Measurements from ENCODE around the gene IFI30. TPM values are rescaled to one million over a fixed set of nuclear protein-coding genes. Genes with fewer than 3 reads are reported as not detected.

The IFI30 gene
- total RNA-seq, 4 donors from 2014 or later: 22.4 to 92.8 (median 42.9) TPM

GRCh38 chr19:18192673-18193387, 19.2 kb downstream of the IFI30 start, which contains the start of gene MPV17L2:
Gene MPV17L2 (plus strand): TSS chr19:18193218. CDS start chr19:18193282, 64 bp downstream.
- WGBS: 0% methylated on average over 8 of the region's 74 CpGs
- no peaks in the 10 kb centered on the region for H3K27me3 ChIP-seq
- H3K4me3 ChIP-seq: peak within 1 kb of the TSS; percentile 66 to 87 (median 78)
- H3K9me3 ChIP-seq: no peaks in the 10 kb centered on the region
- H3K27ac ChIP-seq (replicated peaks in 1 of 4): peak within 1 kb of the TSS; percentile 96 to 99 (median 97)
- H3K4me1 ChIP-seq: peaks cover 19 to 37% (median 31%) of the 10 kb centered on the region in 4 donors
- intact Hi-C loops (cut with DNase I): no loop called here
- peak; percentile 100 for DNase-seq (ENCODE audit: extremely low spot score)
- TF ChIP-seq EP300 (IDR thresholded peaks at IDR 0.05): no peak
- peak in 1 of 3 experiments; percentile 47 for TF ChIP-seq CTCF (IDR thresholded peaks at IDR 0.05)
- peak; percentile 93 to 99 for TF ChIP-seq POLR2AphosphoS5 (IDR thresholded peaks at IDR 0.05)
- peak; percentile 52 for TF ChIP-seq POLR2A (IDR thresholded peaks at IDR 0.05; ENCODE audit: low read depth)
- H3K36me3 ChIP-seq: peaks cover 10 to 25% (median 20%) of the 10 kb centered on the region in 4 donors

GRCh38 chr19:18193388-18194180, 20.0 kb downstream of the IFI30 start:
- Histone ChIP-seq H3K4me3 (peak overlapping the region; percentile 66 to 87 (median 78)), H3K9me3 (no peaks in the 10 kb centered on the region), H3K27me3 (no peaks in the 10 kb centered on the region), H3K4me1 (peaks cover 19 to 37% (median 31%) of the 10 kb centered on the region in 4 donors), H3K27ac (replicated peaks in 1 of 4) (peak overlapping the region; percentile 90 to 97 (median 96)), H3K36me3 (peaks cover 10 to 32% (median 28%) of the 10 kb centered on the region in 4 donors)
- no peak for DNase-seq (ENCODE audit: extremely low spot score)
- intact Hi-C loops (cut with DNase I): no loop called here
- 3% methylated on average over 21 of the region's 46 CpGs for WGBS
- TF ChIP-seq POLR2A (IDR thresholded peaks at IDR 0.05; ENCODE audit: low read depth): no peak

- intact Hi-C loops (cut with DNase I): no loop called here
- WGBS: 45% methylated on average over 11 of the region's 12 CpGs
- no peaks in the 10 kb centered on the region for H3K9me3 ChIP-seq
These were observed 20.5 kb downstream of the IFI30 start for GRCh38 chr19:18194181-18194530.

GRCh38 chr19:18194554-18195238, 21.1 kb downstream of the IFI30 start:
- H3K27ac ChIP-seq (replicated peaks in 1 of 4): peak overlapping the region; percentile 90 to 97 (median 96)
- 30% methylated on average over 20 of the region's 27 CpGs for WGBS
- H3K4me3 ChIP-seq: peak overlapping the region; percentile 66 to 87 (median 78)

More at GRCh38 chr19:18194181-18194530, 20.5 kb downstream of the IFI30 start:
- H3K27ac ChIP-seq (replicated peaks in 1 of 4): peak overlapping the region; percentile 90 to 97 (median 96)
- peaks cover 19 to 37% (median 31%) of the 10 kb centered on the region in 4 donors for H3K4me1 ChIP-seq
- H3K27me3 ChIP-seq: no peaks in the 10 kb centered on the region
- peaks cover 10 to 38% (median 33%) of the 10 kb centered on the region in 4 donors for H3K36me3 ChIP-seq
- DNase-seq (ENCODE audit: extremely low spot score): no peak
- H3K4me3 ChIP-seq: peak overlapping the region; percentile 66 to 87 (median 78)
- TF ChIP-seq POLR2A (IDR thresholded peaks at IDR 0.05; ENCODE audit: low read depth): no peak
- no peak for TF ChIP-seq POLR2AphosphoS5 (IDR thresholded peaks at IDR 0.05)

More at GRCh38 chr19:18194554-18195238, 21.1 kb downstream of the IFI30 start:
- intact Hi-C loops (cut with DNase I): no loop called here
- no peaks in the 10 kb centered on the region for H3K9me3 ChIP-seq
- no peak for TF ChIP-seq CTCF (IDR thresholded peaks at IDR 0.05)
- TF ChIP-seq POLR2AphosphoS5 (IDR thresholded peaks at IDR 0.05): peak; percentile 50 to 54
- H3K4me1 ChIP-seq: peaks cover 19 to 37% (median 31%) of the 10 kb centered on the region in 4 donors
- no peak for DNase-seq (ENCODE audit: extremely low spot score)
- H3K27me3 ChIP-seq: no peaks in the 10 kb centered on the region
- peaks cover 12 to 43% (median 39%) of the 10 kb centered on the region in 4 donors for H3K36me3 ChIP-seq
